ENCODE data around the gene EIF4G3. TPM values are rescaled to one million over a fixed set of nuclear protein-coding genes. Genes with fewer than 3 reads are reported as not detected.

Gene EIF4G3
- polyA plus RNA-seq, 4 donors, result 10.8 to 32.1 (median 20.1) TPM

GRCh38 chr1:20948101-20948500 lies 228.6 kb downstream of the EIF4G3 start:
- 91 to 94% (median 91%) methylated on average over 6 of the region's 6 CpGs for WGBS, 3 donors
- Histone ChIP-seq H3K36me3 (ENCODE audit: control insufficient read depth in 3 of 3, insufficient read depth in 2 of 3, low read depth in 1 of 3, low read length in 3 of 3) (peaks cover 0 to 16% (median 2%) of the 10 kb centered on the region in 3 donors), H3K4me3 (ENCODE audit: low read depth in 1 of 3, low read length in 3 of 3) (no peak overlapping the region), H3K9me3 (ENCODE audit: control insufficient read depth in 2 of 2, insufficient read depth in 1 of 2, low read depth in 1 of 2, low read length in 1 of 2) (no peaks in the 10 kb centered on the region), H3K27me3 (ENCODE audit: control insufficient read depth in 3 of 3, insufficient read depth in 3 of 3, low read length in 3 of 3) (no peaks in the 10 kb centered on the region), H3K27ac (ENCODE audit: low read depth in 1 of 3, low read length in 2 of 3) (no peak overlapping the region), H3K4me1 (ENCODE audit: control insufficient read depth in 3 of 3, insufficient read depth in 2 of 3, low read depth in 1 of 3, low read length in 2 of 3) (no peaks in the 10 kb centered on the region)
- FAIRE-seq (no peak), DNase-seq (no peak)

- no peaks in the 10 kb centered on the region for H3K27me3 ChIP-seq (ENCODE audit: control insufficient read depth in 3 of 3, insufficient read depth in 3 of 3, low read length in 3 of 3)
- H3K36me3 ChIP-seq (ENCODE audit: control insufficient read depth in 3 of 3, insufficient read depth in 2 of 3, low read depth in 1 of 3, low read length in 3 of 3), result peaks cover 0 to 16% (median 2%) of the 10 kb centered on the region in 3 donors
- no peak for DNase-seq
- FAIRE-seq, result no peak
- no peaks in the 10 kb centered on the region for H3K4me1 ChIP-seq (ENCODE audit: control insufficient read depth in 3 of 3, insufficient read depth in 2 of 3, low read depth in 1 of 3, low read length in 2 of 3)
- no peaks in the 10 kb centered on the region for H3K9me3 ChIP-seq (ENCODE audit: control insufficient read depth in 2 of 2, insufficient read depth in 1 of 2, low read depth in 1 of 2, low read length in 1 of 2)
- no peak overlapping the region for H3K27ac ChIP-seq (ENCODE audit: low read depth in 1 of 3, low read length in 2 of 3)
- H3K4me3 ChIP-seq (ENCODE audit: low read depth in 1 of 3, low read length in 3 of 3), result no peak overlapping the region
- 86 to 98% (median 88%) methylated on average over 2 of the region's 2 CpGs for WGBS, 3 donors
Observed at GRCh38 chr1:20947409-20947808, 229.3 kb downstream of the EIF4G3 start.

- Histone ChIP-seq H3K9me3 (ENCODE audit: control insufficient read depth in 2 of 2, insufficient read depth in 1 of 2, low read depth in 1 of 2, low read length in 1 of 2) (no peaks in the 10 kb centered on the region), H3K4me3 (ENCODE audit: low read depth in 1 of 3, low read length in 3 of 3) (no peak overlapping the region), H3K4me1 (ENCODE audit: control insufficient read depth in 3 of 3, insufficient read depth in 2 of 3, low read depth in 1 of 3, low read length in 2 of 3) (no peaks in the 10 kb centered on the region), H3K27me3 (ENCODE audit: control insufficient read depth in 3 of 3, insufficient read depth in 3 of 3, low read length in 3 of 3) (no peaks in the 10 kb centered on the region), H3K27ac (ENCODE audit: low read depth in 1 of 3, low read length in 2 of 3) (peak overlapping the region in 1 of 3 donors; percentile 17), H3K36me3 (ENCODE audit: control insufficient read depth in 3 of 3, insufficient read depth in 2 of 3, low read depth in 1 of 3, low read length in 3 of 3) (peaks cover 3 to 7% (median 4%) of the 10 kb centered on the region in 3 donors)
- 78 to 91% (median 90%) methylated on average over 2 of the region's 2 CpGs for WGBS, 3 donors
- FAIRE-seq (no peak), DNase-seq (no peak)
Observed at GRCh38 chr1:20936621-20937020, 240.1 kb downstream of the EIF4G3 start.

- no peaks in the 10 kb centered on the region for H3K4me1 ChIP-seq (ENCODE audit: control insufficient read depth in 3 of 3, insufficient read depth in 2 of 3, low read depth in 1 of 3, low read length in 2 of 3)
- DNase-seq (no peak), FAIRE-seq (no peak)
- H3K27ac ChIP-seq (ENCODE audit: low read depth in 1 of 3, low read length in 2 of 3), result no peak overlapping the region
- no peaks in the 10 kb centered on the region for H3K9me3 ChIP-seq (ENCODE audit: control insufficient read depth in 2 of 2, insufficient read depth in 1 of 2, low read depth in 1 of 2, low read length in 1 of 2)
- H3K27me3 ChIP-seq (ENCODE audit: control insufficient read depth in 3 of 3, insufficient read depth in 3 of 3, low read length in 3 of 3), result no peaks in the 10 kb centered on the region
- WGBS, 3 donors, result 80 to 95% (median 94%) methylated on average over 2 of the region's 2 CpGs
- H3K4me3 ChIP-seq (ENCODE audit: low read depth in 1 of 3, low read length in 3 of 3), result no peak overlapping the region
- H3K36me3 ChIP-seq (ENCODE audit: control insufficient read depth in 3 of 3, insufficient read depth in 2 of 3, low read depth in 1 of 3, low read length in 3 of 3), result peaks cover 0 to 5% (median under 1%) of the 10 kb centered on the region in 3 donors
Observed at GRCh38 chr1:20936216-20936615, 240.5 kb downstream of the EIF4G3 start.

GRCh38 chr1:20935717-20936116 lies 241.0 kb downstream of the EIF4G3 start:
- no peak for DNase-seq
- 94 to 97% (median 95%) methylated on average over 1 of the region's 1 CpG for WGBS, 3 donors
- no peaks in the 10 kb centered on the region for H3K9me3 ChIP-seq (ENCODE audit: control insufficient read depth in 2 of 2, insufficient read depth in 1 of 2, low read depth in 1 of 2, low read length in 1 of 2)
- no peak for FAIRE-seq
- H3K27me3 ChIP-seq (ENCODE audit: control insufficient read depth in 3 of 3, insufficient read depth in 3 of 3, low read length in 3 of 3), result no peaks in the 10 kb centered on the region
- no peak overlapping the region for H3K4me3 ChIP-seq (ENCODE audit: low read depth in 1 of 3, low read length in 3 of 3)
- H3K27ac ChIP-seq (ENCODE audit: low read depth in 1 of 3, low read length in 2 of 3), result no peak overlapping the region
- peaks cover 0 to 3% (median 0%) of the 10 kb centered on the region in 3 donors for H3K36me3 ChIP-seq (ENCODE audit: control insufficient read depth in 3 of 3, insufficient read depth in 2 of 3, low read depth in 1 of 3, low read length in 3 of 3)
- no peaks in the 10 kb centered on the region for H3K4me1 ChIP-seq (ENCODE audit: control insufficient read depth in 3 of 3, insufficient read depth in 2 of 3, low read depth in 1 of 3, low read length in 2 of 3)

GRCh38 chr1:20932437-20932977 lies 244.2 kb downstream of the EIF4G3 start:
- DNase-seq (no peak), FAIRE-seq (no peak)
- H3K27me3 ChIP-seq (ENCODE audit: control insufficient read depth in 3 of 3, insufficient read depth in 3 of 3, low read length in 3 of 3), result no peaks in the 10 kb centered on the region
- no peaks in the 10 kb centered on the region for H3K36me3 ChIP-seq (ENCODE audit: control insufficient read depth in 3 of 3, insufficient read depth in 2 of 3, low read depth in 1 of 3, low read length in 3 of 3)
- H3K4me1 ChIP-seq (ENCODE audit: control insufficient read depth in 3 of 3, insufficient read depth in 2 of 3, low read depth in 1 of 3, low read length in 2 of 3), result no peaks in the 10 kb centered on the region
- no peak overlapping the region for H3K4me3 ChIP-seq (ENCODE audit: low read depth in 1 of 3, low read length in 3 of 3)
- whole genome bisulfite sequencing, 3 donors, result 67 to 85% (median 80%) methylated on average over 8 of the region's 8 CpGs
- H3K9me3 ChIP-seq (ENCODE audit: control insufficient read depth in 2 of 2, insufficient read depth in 1 of 2, low read depth in 1 of 2, low read length in 1 of 2), result no peaks in the 10 kb centered on the region
- no peak overlapping the region for H3K27ac ChIP-seq (ENCODE audit: low read depth in 1 of 3, low read length in 2 of 3)

GRCh38 chr1:20931930-20932436 lies 244.7 kb downstream of the EIF4G3 start:
- Histone ChIP-seq H3K27me3 (ENCODE audit: control insufficient read depth in 3 of 3, insufficient read depth in 3 of 3, low read length in 3 of 3) (no peaks in the 10 kb centered on the region), H3K9me3 (ENCODE audit: control insufficient read depth in 2 of 2, insufficient read depth in 1 of 2, low read depth in 1 of 2, low read length in 1 of 2) (no peaks in the 10 kb centered on the region), H3K4me3 (ENCODE audit: low read depth in 1 of 3, low read length in 3 of 3) (no peak overlapping the region), H3K27ac (ENCODE audit: low read depth in 1 of 3, low read length in 2 of 3) (no peak overlapping the region), H3K36me3 (ENCODE audit: control insufficient read depth in 3 of 3, insufficient read depth in 2 of 3, low read depth in 1 of 3, low read length in 3 of 3) (no peaks in the 10 kb centered on the region), H3K4me1 (ENCODE audit: control insufficient read depth in 3 of 3, insufficient read depth in 2 of 3, low read depth in 1 of 3, low read length in 2 of 3) (no peaks in the 10 kb centered on the region)
- no peak for DNase-seq
- 69 to 96% (median 73%) methylated on average over 2 of the region's 2 CpGs for WGBS, 3 donors
- FAIRE-seq, result no peak

- H3K9me3 ChIP-seq (ENCODE audit: control insufficient read depth in 2 of 2, insufficient read depth in 1 of 2, low read depth in 1 of 2, low read length in 1 of 2), result no peaks in the 10 kb centered on the region
- H3K27me3 ChIP-seq (ENCODE audit: control insufficient read depth in 3 of 3, insufficient read depth in 3 of 3, low read length in 3 of 3), result no peaks in the 10 kb centered on the region
- DNase-seq (no peak), FAIRE-seq (no peak)
- peaks cover 0 to 2% (median 0%) of the 10 kb centered on the region in 3 donors for H3K36me3 ChIP-seq (ENCODE audit: control insufficient read depth in 3 of 3, insufficient read depth in 2 of 3, low read depth in 1 of 3, low read length in 3 of 3)
- no peak overlapping the region for H3K27ac ChIP-seq (ENCODE audit: low read depth in 1 of 3, low read length in 2 of 3)
- H3K4me3 ChIP-seq (ENCODE audit: low read depth in 1 of 3, low read length in 3 of 3), result no peak overlapping the region
- H3K4me1 ChIP-seq (ENCODE audit: control insufficient read depth in 3 of 3, insufficient read depth in 2 of 3, low read depth in 1 of 3, low read length in 2 of 3), result no peaks in the 10 kb centered on the region
Observed at GRCh38 chr1:20930427-20930826, 246.3 kb downstream of the EIF4G3 start.

- Histone ChIP-seq H3K36me3 (ENCODE audit: control insufficient read depth in 3 of 3, insufficient read depth in 2 of 3, low read depth in 1 of 3, low read length in 3 of 3) (peaks cover 0 to 2% (median 0%) of the 10 kb centered on the region in 3 donors), H3K9me3 (ENCODE audit: control insufficient read depth in 2 of 2, insufficient read depth in 1 of 2, low read depth in 1 of 2, low read length in 1 of 2) (no peaks in the 10 kb centered on the region), H3K4me1 (ENCODE audit: control insufficient read depth in 3 of 3, insufficient read depth in 2 of 3, low read depth in 1 of 3, low read length in 2 of 3) (no peaks in the 10 kb centered on the region), H3K27ac (ENCODE audit: low read depth in 1 of 3, low read length in 2 of 3) (no peak overlapping the region), H3K4me3 (ENCODE audit: low read depth in 1 of 3, low read length in 3 of 3) (no peak overlapping the region), H3K27me3 (ENCODE audit: control insufficient read depth in 3 of 3, insufficient read depth in 3 of 3, low read length in 3 of 3) (no peaks in the 10 kb centered on the region)
- no peak for FAIRE-seq
- WGBS, 3 donors, result 87 to 95% (median 95%) methylated on average over 4 of the region's 4 CpGs
- DNase-seq, result no peak
Observed at GRCh38 chr1:20928146-20928545, 248.6 kb downstream of the EIF4G3 start.

Measured in small intestine (tissue), 7 donors.